RWPE1 (cell line): Measurements from ENCODE around the gene ARID3A.

Source experiments
- CTCF ChIA-PET: fragments of 350-600 bp; sonication (Branson Sonifier 250); formaldehyde crosslinking; extraction: SDS; loops from one replicate; lab custom pipeline; 2021; lab: Yijun Ruan, JAX
- POLR2A ChIA-PET: fragments of 400-600 bp; formaldehyde crosslinking; extraction: SDS; loops from one replicate; lab custom pipeline; 2020; ENCODE audit warnings: antibody characterized with exemption; ENCODE audit not compliant: low non-redundant PET; lab: Yijun Ruan, JAX
- DNase-seq: peaks from one replicate; pipeline ENCODE4 v3.0.0; 2012; ENCODE audit warnings: low spot score
- H3K27ac ChIP-seq: fragments of 450-650 bp; 2 replicates; pipeline ENCODE4 v1.5.1; 2017
- TF ChIP-seq, protein P1 (sequence below): fragments of 450-650 bp; conservative IDR thresholded peaks from 2 replicates; pipeline ENCODE4 v1.5.1; 2017; ENCODE audit warnings: low read depth, mild to moderate bottlenecking

Gene ARID3A

DNA sequence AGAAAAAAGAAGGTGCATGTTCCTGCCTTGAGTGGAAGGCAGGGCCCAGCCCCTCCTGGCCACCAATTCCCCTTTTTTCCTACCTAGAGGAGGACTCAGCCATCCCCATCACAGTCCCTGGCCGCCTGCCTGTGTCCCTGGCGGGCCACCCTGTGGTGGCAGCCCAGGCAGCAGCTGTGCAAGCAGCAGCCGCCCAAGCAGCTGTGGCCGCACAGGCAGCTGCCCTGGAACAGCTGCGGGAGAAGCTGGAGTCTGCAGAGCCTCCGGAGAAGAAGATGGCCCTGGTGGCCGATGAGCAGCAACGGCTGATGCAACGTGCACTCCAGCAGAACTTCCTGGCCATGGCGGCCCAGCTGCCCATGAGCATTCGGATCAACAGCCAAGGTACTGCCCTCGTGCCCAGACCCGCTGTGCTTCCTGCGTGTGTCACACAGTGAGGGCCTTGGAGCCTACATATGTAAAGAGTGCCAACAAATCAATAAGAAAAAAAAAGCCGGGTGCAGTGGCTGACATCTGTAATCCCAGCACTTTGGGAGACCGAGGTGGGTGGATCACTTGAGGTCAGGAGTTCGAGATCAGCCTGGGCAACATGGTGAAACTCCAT lies 40.8 kb downstream of the ARID3A start:
- CTCF ChIA-PET = no interaction called here
- TF ChIP-seq, protein P1, sequence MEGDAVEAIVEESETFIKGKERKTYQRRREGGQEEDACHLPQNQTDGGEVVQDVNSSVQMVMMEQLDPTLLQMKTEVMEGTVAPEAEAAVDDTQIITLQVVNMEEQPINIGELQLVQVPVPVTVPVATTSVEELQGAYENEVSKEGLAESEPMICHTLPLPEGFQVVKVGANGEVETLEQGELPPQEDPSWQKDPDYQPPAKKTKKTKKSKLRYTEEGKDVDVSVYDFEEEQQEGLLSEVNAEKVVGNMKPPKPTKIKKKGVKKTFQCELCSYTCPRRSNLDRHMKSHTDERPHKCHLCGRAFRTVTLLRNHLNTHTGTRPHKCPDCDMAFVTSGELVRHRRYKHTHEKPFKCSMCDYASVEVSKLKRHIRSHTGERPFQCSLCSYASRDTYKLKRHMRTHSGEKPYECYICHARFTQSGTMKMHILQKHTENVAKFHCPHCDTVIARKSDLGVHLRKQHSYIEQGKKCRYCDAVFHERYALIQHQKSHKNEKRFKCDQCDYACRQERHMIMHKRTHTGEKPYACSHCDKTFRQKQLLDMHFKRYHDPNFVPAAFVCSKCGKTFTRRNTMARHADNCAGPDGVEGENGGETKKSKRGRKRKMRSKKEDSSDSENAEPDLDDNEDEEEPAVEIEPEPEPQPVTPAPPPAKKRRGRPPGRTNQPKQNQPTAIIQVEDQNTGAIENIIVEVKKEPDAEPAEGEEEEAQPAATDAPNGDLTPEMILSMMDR = no peak
- POLR2A ChIA-PET = no interaction called here
- no peak overlapping the region for H3K27ac ChIP-seq
- no peak for DNase-seq

DNA sequence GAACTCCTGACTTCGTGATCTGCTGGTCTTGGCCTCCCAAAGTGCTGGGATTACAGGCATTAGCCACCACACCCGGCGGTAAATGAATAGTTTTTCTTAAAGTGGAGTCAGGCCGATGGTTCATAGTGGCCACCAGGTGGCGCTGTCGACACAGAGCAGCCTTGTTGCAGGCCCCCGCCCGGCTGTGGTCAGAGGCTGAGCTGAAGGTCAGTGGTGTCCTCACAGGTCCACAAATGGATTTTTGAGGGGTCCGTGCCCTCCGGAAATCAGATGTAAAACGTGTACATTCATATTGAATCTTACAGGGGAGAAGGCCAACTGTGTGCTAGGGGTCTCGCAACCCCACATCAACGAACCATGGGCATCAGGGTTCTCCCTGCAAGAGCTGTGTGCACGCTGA lies 44.9 kb downstream of the ARID3A start:
- H3K27ac ChIP-seq = no peak overlapping the region
- ChIA-PET POLR2A (no interaction called here), CTCF (interaction anchor here (0.6 to 0.8 kb wide), 4 partner anchors 17 to 60 kb away, joined by 3 to 4 read pairs (median 3); no protein-coding TSS in a partner anchor)
- no peak for DNase-seq
- TF ChIP-seq, protein P1 = peak; percentile 51

DNA sequence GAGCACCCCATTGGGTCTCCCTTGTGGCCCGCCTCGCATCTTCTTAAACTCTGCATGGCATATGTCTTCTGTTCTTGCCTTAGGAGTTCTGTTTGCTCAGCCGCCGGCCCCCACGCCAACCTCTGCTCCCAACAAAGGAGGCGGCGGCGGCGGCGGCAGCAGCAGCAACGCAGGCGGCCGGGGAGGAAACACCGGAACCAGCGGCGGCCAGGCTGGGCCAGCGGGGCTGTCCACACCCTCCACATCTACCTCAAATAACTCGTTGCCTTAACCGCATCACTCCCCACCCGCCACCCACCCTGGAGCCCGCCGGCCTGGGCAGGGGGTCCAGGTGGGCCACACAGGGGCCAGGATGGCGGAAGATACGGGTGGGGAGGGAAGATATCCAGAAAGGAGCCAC lies 46.0 kb downstream of the ARID3A start:
- CTCF ChIA-PET = no interaction called here
- POLR2A ChIA-PET = no interaction called here

DNA sequence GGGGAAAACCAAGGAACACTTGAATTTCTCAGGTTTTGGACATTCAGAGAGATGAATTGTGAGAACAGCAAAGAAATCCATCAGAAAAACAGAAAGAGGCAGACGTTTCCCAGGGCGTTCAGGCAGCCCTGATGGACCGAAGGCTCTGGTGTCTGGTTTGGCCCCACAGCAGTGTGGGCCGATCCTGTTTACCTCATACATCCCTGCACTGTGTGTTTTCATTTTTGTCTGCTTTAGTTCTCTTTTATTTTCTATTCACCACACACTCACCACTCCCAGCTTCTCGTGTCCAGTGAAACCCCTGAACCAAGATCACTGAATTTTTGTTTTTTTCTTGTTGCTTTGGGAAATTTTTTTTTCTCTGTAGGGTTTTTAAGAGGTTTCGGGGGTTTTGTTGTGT lies 46.4 kb downstream of the ARID3A start:
- CTCF ChIA-PET = no interaction called here
- TF ChIP-seq, protein P1 = no peak
- DNase-seq = no peak
- no peak overlapping the region for H3K27ac ChIP-seq
- POLR2A ChIA-PET = no interaction called here

More for the DNA sequence above, 46.0 kb downstream of the ARID3A start:
- H3K27ac ChIP-seq = no peak overlapping the region
- no peak for DNase-seq
- TF ChIP-seq, protein P1 = no peak

DNA sequence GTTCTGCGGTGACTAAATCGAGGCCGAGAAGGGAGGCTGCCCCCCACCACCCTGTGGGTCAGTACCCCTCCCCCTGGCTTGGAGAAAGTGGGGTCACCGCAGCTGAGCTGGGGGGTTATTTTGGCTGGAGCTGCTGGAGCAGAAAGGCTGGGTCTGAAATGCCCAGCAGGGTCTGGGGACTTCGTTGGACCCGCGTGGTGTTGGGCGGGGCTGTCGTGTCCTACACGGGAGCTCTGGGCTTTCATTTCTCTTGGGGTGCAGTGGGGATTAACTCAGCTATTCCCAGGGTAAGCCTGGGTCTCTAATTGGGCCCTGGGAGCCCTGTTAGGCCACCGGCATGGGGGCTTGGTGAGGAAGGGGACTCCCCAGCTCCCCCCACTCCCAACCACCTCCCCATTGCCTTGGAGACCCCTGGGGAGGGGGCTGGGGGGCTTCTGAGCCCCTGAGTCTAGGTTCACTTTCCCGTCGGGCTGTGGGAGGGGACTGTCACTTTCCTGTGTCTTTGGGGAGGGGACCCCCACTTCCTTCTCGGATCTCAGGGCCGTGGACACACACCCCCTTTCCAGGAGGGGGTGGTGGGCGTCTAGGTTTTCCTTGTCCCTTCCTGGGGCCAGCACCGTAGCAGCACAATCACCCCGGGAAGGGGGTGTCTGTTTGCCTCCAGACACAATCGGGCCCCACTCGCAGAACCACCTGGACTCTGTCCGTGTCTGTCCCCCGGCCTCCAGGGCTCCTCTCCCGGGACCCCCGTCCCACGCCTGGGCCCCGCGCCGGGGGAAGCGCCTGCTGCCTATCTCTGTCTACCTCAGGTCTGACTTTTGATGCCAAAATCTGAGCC lies 48.1 kb downstream of the ARID3A start:
- H3K27ac ChIP-seq = no peak overlapping the region
- POLR2A ChIA-PET = no interaction called here
- no peak for DNase-seq
- TF ChIP-seq, protein P1 = no peak
- CTCF ChIA-PET = interaction anchor here (0.8 kb wide), 1 partner anchor 54 kb away, joined by 5 read pairs; no protein-coding TSS in a partner anchor

DNA sequence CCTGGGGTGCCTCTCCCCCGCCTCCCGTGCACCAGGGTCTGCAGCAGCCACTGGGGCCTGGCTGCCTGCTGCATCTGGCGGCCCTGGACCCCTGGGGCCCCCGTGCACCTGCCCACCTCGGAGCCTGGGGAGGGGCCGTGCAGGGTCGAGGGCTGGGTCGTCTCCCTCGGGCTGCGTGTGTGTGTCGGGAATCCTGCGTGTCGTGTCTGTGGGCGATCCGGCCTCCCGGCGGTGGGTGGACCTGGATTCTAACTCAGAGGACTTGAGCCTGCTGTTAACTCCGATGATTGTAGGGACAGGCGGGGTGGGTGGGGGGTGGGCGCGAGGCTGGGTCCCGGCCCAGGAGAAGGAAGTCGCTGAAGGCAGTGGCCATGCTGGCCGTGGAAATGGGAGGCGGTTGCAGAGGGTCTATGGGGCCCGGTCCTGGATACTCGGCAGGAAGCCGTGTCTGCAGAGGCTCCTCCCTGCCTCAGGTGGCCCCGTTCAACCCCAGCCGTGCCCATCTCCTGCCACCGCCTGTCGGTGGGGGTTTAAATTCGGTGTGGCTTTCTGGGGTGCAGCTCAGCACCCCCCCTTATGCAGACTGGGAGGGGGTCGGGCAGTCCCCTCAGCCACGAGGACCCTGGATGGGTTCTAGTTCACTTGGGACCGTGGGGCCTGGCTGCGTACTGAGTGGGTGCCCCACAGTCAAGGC lies 48.9 kb downstream of the ARID3A start:
- H3K27ac ChIP-seq = no peak overlapping the region
- TF ChIP-seq, protein P1 = no peak
- no peak for DNase-seq
- ChIA-PET POLR2A (no interaction called here), CTCF (no interaction called here)
